Fibroblast of lung (primary cell): Measurements from ENCODE around the gene VGF.

ENCODE experiments used
- EZH2 ChIP-seq: IDR thresholded peaks from 2 replicates; pipeline ENCODE4 v1.5.1; 2012; ENCODE audit warnings: low read length, control low read depth, mild to moderate bottlenecking; ENCODE audit errors: missing control alignments
- TF ChIP-seq, protein P1 (sequence below), 2 donors: IDR thresholded peaks in 1 of 2; conservative IDR thresholded peaks in 1 of 2; 1 replicate in 1 of 2; 2 replicates in 1 of 2; pipeline ENCODE4 v1.5.1; 2011 to 2012; ENCODE audit warnings: low read length in 2 of 2, control low read depth in 1 of 2, inconsistent platforms in 1 of 2, low read depth in 1 of 2, mild to moderate bottlenecking in 1 of 2

DNA sequence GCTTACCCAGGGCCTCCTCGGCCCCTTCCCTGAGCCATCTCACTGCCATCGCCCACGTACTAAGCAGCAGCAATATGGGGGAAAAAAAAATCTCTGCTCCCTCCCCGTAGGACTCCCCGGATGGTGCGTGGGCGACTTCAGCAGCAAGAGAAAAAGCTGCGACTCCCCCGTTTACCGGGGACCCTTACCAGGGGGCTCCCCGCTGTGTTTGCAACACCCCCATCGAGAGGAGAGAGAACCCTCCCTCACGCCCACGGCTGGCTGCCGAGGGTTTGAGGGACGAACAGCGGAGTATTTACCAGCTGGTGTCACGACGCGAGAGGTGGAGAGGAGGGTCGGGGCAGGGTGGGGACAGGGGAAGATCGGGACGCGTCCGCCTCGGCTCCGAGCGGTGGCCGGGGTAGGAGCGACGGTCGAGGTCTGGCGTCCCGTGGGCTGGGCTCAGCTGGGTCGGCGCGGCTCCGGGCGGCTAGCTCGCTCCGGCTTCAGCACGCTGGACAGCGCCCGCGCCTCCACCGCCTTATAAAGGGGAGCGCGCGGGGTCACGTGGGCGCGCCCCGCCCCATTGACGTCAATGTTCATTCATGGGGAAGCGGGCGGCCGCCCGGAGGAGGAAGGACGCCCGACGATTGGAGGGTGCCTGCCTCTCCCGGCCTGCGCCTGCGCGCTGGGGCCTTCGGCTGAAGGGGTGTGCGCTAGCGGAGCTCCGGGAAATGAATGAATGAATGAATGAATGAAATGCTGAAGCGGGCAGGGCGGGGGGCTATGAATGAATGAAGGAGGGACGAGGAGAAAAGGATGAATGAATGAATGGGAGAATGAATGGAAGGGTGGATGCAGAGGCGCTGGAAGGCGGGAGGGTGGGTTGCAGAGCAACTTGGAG, at the start of gene VGF:
- TF ChIP-seq, protein P1, sequence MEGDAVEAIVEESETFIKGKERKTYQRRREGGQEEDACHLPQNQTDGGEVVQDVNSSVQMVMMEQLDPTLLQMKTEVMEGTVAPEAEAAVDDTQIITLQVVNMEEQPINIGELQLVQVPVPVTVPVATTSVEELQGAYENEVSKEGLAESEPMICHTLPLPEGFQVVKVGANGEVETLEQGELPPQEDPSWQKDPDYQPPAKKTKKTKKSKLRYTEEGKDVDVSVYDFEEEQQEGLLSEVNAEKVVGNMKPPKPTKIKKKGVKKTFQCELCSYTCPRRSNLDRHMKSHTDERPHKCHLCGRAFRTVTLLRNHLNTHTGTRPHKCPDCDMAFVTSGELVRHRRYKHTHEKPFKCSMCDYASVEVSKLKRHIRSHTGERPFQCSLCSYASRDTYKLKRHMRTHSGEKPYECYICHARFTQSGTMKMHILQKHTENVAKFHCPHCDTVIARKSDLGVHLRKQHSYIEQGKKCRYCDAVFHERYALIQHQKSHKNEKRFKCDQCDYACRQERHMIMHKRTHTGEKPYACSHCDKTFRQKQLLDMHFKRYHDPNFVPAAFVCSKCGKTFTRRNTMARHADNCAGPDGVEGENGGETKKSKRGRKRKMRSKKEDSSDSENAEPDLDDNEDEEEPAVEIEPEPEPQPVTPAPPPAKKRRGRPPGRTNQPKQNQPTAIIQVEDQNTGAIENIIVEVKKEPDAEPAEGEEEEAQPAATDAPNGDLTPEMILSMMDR (conservative IDR thresholded peaks at IDR 0.05 in 1 of 2, IDR thresholded peaks at IDR 0.05 in 1 of 2; ENCODE audit: low read depth in 1 of 2, low read length in 2 of 2) = no peak
- no peak for TF ChIP-seq EZH2
